ENCODE data around the gene SUCLG1.

DNA sequence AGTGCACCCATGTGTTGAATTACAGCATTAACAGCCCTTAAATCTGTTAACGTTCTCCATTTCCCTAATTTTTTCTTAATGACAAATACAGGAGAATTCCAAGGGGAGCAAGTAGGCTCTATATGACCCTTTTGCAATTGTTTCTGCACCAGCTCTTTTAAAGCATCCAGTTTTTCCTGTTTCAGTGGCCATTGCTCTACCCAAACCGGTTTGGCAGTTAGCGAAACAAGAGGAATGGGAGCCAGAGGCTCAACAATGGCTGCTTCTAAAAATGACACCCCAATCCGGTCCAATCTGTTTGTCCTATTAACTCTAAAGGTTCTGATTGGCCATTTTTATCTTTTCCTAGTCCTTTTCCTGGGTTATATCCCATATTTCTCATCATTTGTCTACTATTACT, 15.1 kb upstream of the SUCLG1 start:
- TF ChIP-seq, protein P1, sequence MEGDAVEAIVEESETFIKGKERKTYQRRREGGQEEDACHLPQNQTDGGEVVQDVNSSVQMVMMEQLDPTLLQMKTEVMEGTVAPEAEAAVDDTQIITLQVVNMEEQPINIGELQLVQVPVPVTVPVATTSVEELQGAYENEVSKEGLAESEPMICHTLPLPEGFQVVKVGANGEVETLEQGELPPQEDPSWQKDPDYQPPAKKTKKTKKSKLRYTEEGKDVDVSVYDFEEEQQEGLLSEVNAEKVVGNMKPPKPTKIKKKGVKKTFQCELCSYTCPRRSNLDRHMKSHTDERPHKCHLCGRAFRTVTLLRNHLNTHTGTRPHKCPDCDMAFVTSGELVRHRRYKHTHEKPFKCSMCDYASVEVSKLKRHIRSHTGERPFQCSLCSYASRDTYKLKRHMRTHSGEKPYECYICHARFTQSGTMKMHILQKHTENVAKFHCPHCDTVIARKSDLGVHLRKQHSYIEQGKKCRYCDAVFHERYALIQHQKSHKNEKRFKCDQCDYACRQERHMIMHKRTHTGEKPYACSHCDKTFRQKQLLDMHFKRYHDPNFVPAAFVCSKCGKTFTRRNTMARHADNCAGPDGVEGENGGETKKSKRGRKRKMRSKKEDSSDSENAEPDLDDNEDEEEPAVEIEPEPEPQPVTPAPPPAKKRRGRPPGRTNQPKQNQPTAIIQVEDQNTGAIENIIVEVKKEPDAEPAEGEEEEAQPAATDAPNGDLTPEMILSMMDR (IDR thresholded peaks at IDR 0.05; ENCODE audit: borderline replicate concordance, extremely low read depth, low read length, poor library complexity, severe bottlenecking) = no peak
- no peak for TF ChIP-seq EZH2 (IDR thresholded peaks at IDR 0.05; ENCODE audit: borderline replicate concordance, low read depth, low read length, severe bottlenecking)
